ENCODE data around the gene MAPK12. TPM values are rescaled to one million over a fixed set of nuclear protein-coding genes. Genes with fewer than 3 reads are reported as not detected.

The MAPK12 gene
- total RNA-seq, result 17.8 and 19.5 TPM in 2 replicates

DNA sequence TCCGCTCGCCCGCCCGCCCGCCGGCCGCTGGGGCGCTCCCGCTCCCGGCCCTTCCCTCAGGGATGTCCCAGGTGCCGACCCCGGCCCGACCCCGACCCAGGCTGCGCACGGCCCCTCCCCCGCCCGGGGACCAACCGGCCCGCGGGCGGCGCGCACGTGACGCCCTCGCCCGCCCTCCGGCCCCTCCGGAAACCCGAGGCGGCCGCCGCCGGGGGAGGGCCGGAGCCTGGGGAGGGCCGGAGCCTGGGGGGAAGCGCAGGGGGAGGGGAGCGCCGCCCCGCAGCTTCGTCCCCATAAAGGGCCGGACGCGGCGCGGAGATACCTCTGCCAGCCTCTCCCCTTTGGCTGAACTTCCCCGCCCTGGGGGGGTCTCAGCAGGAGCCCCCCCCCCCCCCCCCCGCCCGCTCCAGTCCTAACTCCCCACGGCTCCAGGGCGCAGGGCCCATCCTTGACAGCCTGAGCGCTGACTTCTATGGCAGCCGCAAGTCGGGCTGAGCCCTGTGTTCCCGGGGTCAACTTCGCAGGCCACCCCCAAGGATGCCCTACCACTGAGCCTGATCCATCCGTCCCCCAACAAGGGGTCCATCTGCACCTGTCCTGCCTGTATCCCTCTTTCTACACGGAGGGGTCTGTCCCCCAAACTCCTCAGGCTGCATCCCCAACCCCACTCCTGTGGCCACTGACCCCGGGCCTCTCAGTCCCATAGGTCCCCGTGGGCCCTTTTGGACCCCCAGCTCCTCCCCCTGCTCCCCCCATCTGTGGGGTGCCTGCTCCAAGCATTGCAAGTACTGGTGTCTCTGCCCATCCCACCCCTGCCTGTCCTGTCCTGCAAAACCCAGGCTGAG lies at the start of gene MAPK12:
Gene MAPK12, minus strand, starts transcription at position 69 of the 845 bp plus-strand sequence. CDS start 174 bp downstream, outside the sequence.

DNA sequence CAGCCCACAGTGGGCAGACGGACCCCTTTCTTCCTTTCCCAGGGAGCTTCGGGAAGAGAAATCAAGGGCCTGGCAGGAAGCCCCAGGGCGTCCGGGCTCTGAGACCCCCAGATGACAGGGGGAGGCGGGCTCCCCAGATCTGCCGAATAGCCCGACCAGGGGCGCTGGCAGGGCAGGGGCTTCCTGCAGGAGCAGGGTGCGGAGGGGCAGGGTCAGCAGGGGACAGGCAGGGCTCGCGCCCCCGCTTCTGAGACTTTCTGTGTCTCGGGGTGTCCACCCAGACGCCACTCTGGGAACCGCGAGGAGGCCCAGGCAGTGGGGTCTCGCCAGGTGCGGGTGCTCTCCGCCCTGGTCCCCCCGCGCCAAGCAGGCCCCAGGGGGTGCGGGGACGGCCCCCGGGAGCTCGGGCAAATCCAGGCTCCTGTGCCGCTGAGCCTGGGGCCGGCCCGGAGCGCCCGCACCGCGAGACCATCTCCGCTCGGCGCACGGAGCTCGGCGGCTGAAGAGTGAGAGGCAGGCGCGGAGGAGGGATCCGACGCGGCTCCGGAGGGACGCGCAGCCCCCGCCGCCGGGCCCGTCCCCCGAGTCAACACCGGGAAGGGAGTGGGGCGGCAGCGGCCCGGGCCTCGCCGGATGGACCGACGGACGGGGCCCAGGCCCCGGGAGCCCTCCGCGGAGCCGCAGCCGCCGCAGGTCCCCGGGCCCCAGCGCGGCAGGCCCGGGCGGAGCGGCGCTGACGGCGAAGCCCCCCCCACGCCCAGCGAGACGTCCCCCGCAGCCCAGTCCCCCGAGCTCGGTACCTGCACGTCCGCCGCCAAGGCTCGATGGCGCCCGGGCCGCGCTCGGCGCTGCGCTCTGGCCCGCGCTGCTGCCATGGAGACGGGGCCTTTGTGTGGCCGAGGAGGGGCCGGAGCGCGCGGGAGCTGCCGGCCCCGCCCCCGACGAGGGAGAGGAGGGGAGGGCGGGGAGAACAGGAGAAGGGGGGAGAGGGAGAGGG lies 45.6 kb upstream of the MAPK12 start, which contains the start of gene PLXNB2:
Gene PLXNB2, minus strand, starts transcription at position 894 of the 997 bp plus-strand sequence. CDS start 17,062 bp downstream, outside the sequence.

GRCh38 chr22:50269970-50270665 lies 8.6 kb upstream of the MAPK12 start, which contains the start of gene MAPK11:
TSS of gene MAPK11 (minus strand) at chr22:50270380. CDS start at chr22:50270292, 88 bp downstream.

DNA sequence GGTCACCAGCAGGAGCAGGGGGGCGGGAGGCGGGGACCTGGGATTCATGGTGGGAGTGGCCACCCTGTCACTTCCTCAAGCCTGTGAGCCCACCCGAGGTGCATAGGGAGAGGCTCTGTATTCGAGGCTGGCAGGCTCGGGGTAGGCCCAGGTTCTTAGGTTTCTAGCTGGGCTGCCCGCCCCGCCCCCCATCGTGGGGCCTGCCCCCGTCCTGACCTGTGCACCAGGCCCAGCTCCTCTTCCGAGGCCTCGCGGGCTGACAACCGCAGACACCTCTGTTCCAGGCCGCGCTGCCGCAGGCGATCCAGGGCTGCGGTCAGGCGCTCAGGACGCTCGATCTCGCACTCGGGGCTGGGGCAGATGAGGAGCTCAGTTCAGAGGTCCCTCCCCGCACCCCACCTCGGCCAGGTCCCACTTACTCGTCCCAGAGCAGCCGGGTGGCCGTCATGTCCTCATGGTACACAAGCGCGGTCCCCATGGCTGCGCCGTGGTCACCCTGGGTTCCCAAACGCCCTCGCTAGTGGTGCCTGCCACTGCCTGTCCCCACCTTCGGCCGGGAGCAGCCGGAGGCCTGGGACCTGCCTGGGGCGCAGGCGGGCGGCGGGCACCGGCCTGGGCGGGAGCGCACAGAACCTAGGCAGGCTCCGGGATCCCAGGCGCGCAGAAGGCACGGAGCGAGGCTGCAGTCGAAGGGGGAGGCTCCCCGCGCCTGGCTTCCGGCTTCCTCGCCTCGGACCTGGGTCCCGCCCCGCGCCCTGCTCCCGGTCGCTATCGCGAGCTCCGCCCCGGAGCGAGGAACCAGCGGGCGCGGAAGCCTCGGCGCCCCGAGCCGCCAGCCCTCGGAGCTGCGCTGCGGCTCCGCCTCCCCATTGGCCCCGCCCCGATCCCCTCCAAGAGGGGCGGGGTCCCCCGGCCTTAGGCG lies 10.7 kb downstream of the MAPK12 start, which contains the start of gene HDAC10:
Gene HDAC10, minus strand, starts transcription at position 711 of the 922 bp plus-strand sequence. Its CDS starts 233 bp downstream, at position 478.

DNA sequence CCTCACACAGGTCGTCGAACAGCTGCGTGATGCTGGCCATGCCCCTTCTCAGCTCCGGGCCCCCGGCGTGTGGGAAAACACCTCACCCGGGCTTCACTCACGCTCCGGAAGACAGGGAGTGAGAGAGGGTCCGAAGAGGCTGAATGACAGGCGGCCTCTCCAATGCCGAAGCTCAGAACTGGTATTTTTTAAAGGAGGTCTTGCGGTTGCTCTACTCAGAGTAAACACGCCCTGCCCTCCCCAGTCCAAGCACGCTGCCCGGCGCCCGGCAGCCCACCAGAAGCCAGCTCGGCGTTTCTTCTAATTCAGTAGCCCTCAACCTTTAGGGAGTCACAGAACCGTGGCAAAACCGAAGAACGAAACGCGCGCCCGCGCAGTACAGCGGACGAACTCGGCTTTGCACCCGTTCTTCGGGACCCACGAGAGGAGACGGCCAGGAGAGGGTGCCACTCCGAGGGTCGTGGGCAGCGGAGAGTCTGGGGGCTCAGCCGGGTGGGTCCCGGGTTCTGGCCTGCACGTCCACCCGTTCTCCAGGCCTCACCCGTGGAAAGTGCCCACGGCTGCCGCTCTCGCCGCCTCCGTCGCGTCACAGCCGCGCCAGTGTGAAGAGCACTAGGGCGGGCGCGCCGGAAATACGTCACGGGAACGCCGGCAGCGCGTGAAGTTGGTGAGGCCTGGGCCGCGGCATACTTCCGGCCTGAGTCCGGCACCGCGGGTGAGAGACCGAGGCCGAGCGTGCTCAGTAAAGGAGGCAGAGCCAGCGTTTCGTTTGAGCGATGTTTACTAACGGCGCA lies 16.9 kb downstream of the MAPK12 start, which contains the start of gene TUBGCP6:
Gene TUBGCP6, minus strand, starts transcription at position 604 of the 794 bp plus-strand sequence. Its CDS starts 564 bp downstream, at position 40.

Other genes starting within 250 kb of the MAPK12 start
- not detected in 2 replicates for gene IL17REL, start 248.9 kb downstream of the MAPK12 start, total RNA-seq
- not detected in 2 replicates for gene TTLL8, start 203.4 kb downstream of the MAPK12 start, total RNA-seq
- 0.37 TPM in 1 of 2 replicates, not detected in the other for gene MLC1, start 176.3 kb downstream of the MAPK12 start, total RNA-seq
- 0.07 and 0.98 TPM in 2 replicates for gene MOV10L1, start 171.7 kb downstream of the MAPK12 start, total RNA-seq
- gene PANX2, start 91.0 kb downstream of the MAPK12 start, total RNA-seq, result 0.46 and 0.71 TPM in 2 replicates
- gene TRABD, start 75.8 kb downstream of the MAPK12 start, total RNA-seq, result 54.1 and 59.9 TPM in 2 replicates
- 54.4 and 60.5 TPM in 2 replicates for gene SELENOO, start 60.7 kb downstream of the MAPK12 start, total RNA-seq
- gene TUBGCP6, start 16.7 kb downstream of the MAPK12 start, total RNA-seq, result 14.5 and 25.8 TPM in 2 replicates
- 26.7 and 37.4 TPM in 2 replicates for gene HDAC10, start 10.4 kb downstream of the MAPK12 start, total RNA-seq
- 3.5 and 7.8 TPM in 2 replicates for gene MAPK11, start 8.7 kb upstream of the MAPK12 start, total RNA-seq
- gene PLXNB2, start 46.0 kb upstream of the MAPK12 start, total RNA-seq, result 184 and 221 TPM in 2 replicates
- 0.37 and 1.3 TPM in 2 replicates for gene DENND6B, start 65.3 kb upstream of the MAPK12 start, total RNA-seq
- gene PPP6R2, start 81.6 kb upstream of the MAPK12 start, total RNA-seq, result 45.2 and 49.7 TPM in 2 replicates
- gene SBF1, start 213.4 kb upstream of the MAPK12 start, total RNA-seq, result 62.7 and 82.7 TPM in 2 replicates
- gene ADM2, start 219.9 kb upstream of the MAPK12 start, total RNA-seq, result 1.4 and 1.6 TPM in 2 replicates
- not detected in 2 replicates for gene MIOX, start 225.2 kb upstream of the MAPK12 start, total RNA-seq
- 46.5 and 55.9 TPM in 2 replicates for gene LMF2, start 246.0 kb upstream of the MAPK12 start, total RNA-seq
- 38.6 and 55.7 TPM in 2 replicates for gene NCAPH2, start 246.5 kb upstream of the MAPK12 start, total RNA-seq

Measured in airway epithelial cell (primary cell).